K562 (cell line): Measurements from ENCODE around the gene NDUFS3. TPM values are rescaled to one million over a fixed set of nuclear protein-coding genes. Genes with fewer than 3 reads are reported as not detected.

ENCODE experiments used
- HMG20A ChIP-seq: fragments of 450-650 bp; formaldehyde crosslinking; conservative IDR thresholded peaks from 2 replicates; pipeline ENCODE4 v1.4.0; 2020; ENCODE audit warnings: mild to moderate bottlenecking, mixed read lengths
- HNRNPK ChIP-seq: fragments of 200-400 bp; formaldehyde crosslinking; IDR thresholded peaks from one replicate; pipeline ENCODE4 v1.6.1; 2018; ENCODE audit warnings: mild to moderate bottlenecking, low read depth, low read length; ENCODE audit not compliant: poor library complexity, severe bottlenecking
- KAT8 ChIP-seq: fragments of 450-650 bp; IDR thresholded peaks from 2 replicates; pipeline ENCODE4 v1.6.1; 2016; ENCODE audit warnings: low read depth, mild to moderate bottlenecking
- MAX ChIP-seq: sonication (generic); formaldehyde crosslinking; IDR thresholded peaks from 2 replicates; pipeline ENCODE4 v1.9.0; 2022; ENCODE audit warnings: mild to moderate bottlenecking, missing genetic modification reagents
- MCM3 ChIP-seq: fragments of 450-650 bp; IDR thresholded peaks from 2 replicates; pipeline ENCODE4 v1.6.1; 2016
- NCOA6 ChIP-seq: fragments of 450-650 bp; IDR thresholded peaks from 2 replicates; pipeline ENCODE4 v1.6.1; 2017; ENCODE audit warnings: mild to moderate bottlenecking
- NRF1 ChIP-seq, 2 experiments: fragments of 450-650 bp; IDR thresholded peaks in 1 of 2; conservative IDR thresholded peaks in 1 of 2; 2 replicates each; pipeline ENCODE4 v1.6.1; 2014; ENCODE audit warnings: mild to moderate bottlenecking in 2 of 2
- POLR2AphosphoS5 ChIP-seq: IDR thresholded peaks from 2 replicates; pipeline ENCODE4 v1.6.1; 2011; ENCODE audit warnings: mild to moderate bottlenecking, low read depth, low read length, moderate library complexity; ENCODE audit not compliant: control insufficient read depth, insufficient read depth
- RFX7 ChIP-seq: fragments of 250-450 bp; sonication (Bioruptor Pico); IDR thresholded peaks from 2 replicates; pipeline ENCODE4 v1.5.1; 2021; ENCODE audit warnings: mild to moderate bottlenecking
- SUPT5H ChIP-seq: fragments of 450-650 bp; IDR thresholded peaks from 2 replicates; pipeline ENCODE4 v1.6.1; 2016
- TBL1XR1 ChIP-seq, 2 experiments: IDR thresholded peaks; 2 replicates each; pipeline ENCODE4 v1.6.1; 2012; ENCODE audit warnings: improper control_type of control experiment in 2 of 2, low read length in 2 of 2, mild to moderate bottlenecking in 1 of 2
- ZNF449 ChIP-seq: fragments of 250-450 bp; sonication (Bioruptor Pico); IDR thresholded peaks from 2 replicates; pipeline ENCODE4 v1.8.0; 2022; ENCODE audit warnings: moderate library complexity, mild to moderate bottlenecking, inconsistent platforms
- ZNF511 ChIP-seq: sonication (generic); formaldehyde crosslinking; IDR thresholded peaks from 2 replicates; pipeline ENCODE4 v1.8.0; 2022; ENCODE audit warnings: mild to moderate bottlenecking, missing genetic modification reagents
- ZSCAN32 ChIP-seq: fragments of 450-650 bp; formaldehyde crosslinking; IDR thresholded peaks from 2 replicates; pipeline ENCODE4 v1.4.0; 2020; ENCODE audit warnings: mild to moderate bottlenecking, moderate library complexity
- polyA plus RNA-seq, 8 experiments: library from polyadenylated mRNA; depleted of rRNA in 4 of 8; stranded (reverse) in 5 of 8; unstranded in 3 of 8; fragments of >200 nt; fragmentation: Nextera tagmentation in 2 of 8; fragmentation: Illumina TruSeq in 1 of 8; extraction: Ambion mirVana in 2 of 8; extraction: Trizol in 1 of 8; gene quantifications; 2 replicates each; pipeline versions ENCODE4 v1.2.1 to v1.2.3, GENCODE V29; 2011 to 2014; ENCODE audit warnings: inconsistent platforms in 1 of 8, missing spikeins in 1 of 8
- total RNA-seq, 7 experiments: library from RNA; depleted of rRNA in 6 of 7; stranded (reverse); fragments of >200 nt in 6 of 7; fragmentation: Illumina TruSeq in 2 of 7; extraction: Trizol in 2 of 7; gene quantifications; 2 replicates each; pipeline versions ENCODE4 v1.2.1 to v1.2.3, GENCODE V29; 2011 to 2021; ENCODE audit warnings: low replicate concordance in 1 of 7
- TF ChIP-seq, protein P1 (sequence below): sonication (generic); formaldehyde crosslinking; IDR thresholded peaks from 2 replicates; pipeline ENCODE4 v1.8.0; 2022; ENCODE audit warnings: mild to moderate bottlenecking, low read depth, missing genetic modification reagents
- TF ChIP-seq, protein P2 (sequence below): fragments of 450-650 bp; formaldehyde crosslinking; IDR thresholded peaks from 2 replicates; pipeline ENCODE4 v1.4.0; 2020; ENCODE audit warnings: mild to moderate bottlenecking, moderate library complexity
- TF ChIP-seq, protein P3 (sequence below): sonication (generic); formaldehyde crosslinking; IDR thresholded peaks from 2 replicates; pipeline ENCODE4 v1.8.0; 2022; ENCODE audit warnings: mild to moderate bottlenecking, missing genetic modification reagents, borderline replicate concordance
- TF ChIP-seq, protein P4 (sequence below): sonication (generic); formaldehyde crosslinking; IDR thresholded peaks from 2 replicates; pipeline ENCODE4 v1.8.1; 2022; ENCODE audit warnings: missing genetic modification reagents

The NDUFS3 gene
- total and polyA plus RNA-seq, 9 of the 15 experiments (the other 6 are each of a cell fraction or from before 2014, with no cell fraction given), result 38.7 to 341 (median 194) TPM

DNA sequence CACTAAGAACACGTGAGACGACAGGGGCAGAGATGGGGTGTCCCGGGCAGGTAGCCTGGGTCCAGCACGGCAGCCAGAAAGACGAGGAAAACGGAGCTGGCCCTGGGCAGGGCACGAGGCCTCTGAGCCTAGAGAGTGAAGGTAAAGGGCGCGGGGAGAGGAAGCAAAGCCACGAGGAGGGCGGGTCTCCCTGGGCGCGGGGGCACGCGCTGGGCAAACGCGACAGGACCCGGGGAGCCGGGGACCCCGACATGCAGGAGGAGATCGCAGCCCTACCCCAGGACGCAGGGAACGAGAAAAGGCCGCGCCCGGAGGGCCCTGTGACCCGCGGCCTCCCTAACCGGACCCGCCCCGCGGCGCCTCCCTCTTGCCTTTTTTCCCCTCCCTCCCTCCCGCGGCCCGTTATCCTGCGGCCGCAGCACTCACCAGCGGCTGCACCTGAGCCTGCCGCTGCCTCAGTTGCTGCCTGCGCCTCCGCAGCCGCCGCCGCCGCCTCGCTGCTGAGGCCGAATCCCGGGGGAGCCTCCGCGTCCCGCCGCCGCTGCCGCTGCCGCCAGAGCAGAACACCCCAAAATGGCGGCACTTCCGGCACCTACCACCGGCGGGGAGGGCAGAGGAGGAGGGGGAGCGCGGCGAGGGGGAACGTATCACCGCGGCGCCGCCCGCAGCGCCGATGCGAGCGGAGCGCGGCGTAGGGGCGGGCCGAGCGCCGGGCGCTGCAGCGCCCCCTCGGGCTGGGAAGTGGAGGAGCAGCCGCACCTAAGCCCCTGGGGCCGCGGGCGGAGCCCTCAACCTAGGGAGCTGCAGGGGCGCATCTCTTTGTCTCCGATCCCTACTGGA is 26.1 kb upstream of the NDUFS3 start, which contains the start of gene CELF1 (continued):
- TF ChIP-seq MAX (CRISPR knock-in tag), result peak; percentile 81
- TF ChIP-seq, protein P1, sequence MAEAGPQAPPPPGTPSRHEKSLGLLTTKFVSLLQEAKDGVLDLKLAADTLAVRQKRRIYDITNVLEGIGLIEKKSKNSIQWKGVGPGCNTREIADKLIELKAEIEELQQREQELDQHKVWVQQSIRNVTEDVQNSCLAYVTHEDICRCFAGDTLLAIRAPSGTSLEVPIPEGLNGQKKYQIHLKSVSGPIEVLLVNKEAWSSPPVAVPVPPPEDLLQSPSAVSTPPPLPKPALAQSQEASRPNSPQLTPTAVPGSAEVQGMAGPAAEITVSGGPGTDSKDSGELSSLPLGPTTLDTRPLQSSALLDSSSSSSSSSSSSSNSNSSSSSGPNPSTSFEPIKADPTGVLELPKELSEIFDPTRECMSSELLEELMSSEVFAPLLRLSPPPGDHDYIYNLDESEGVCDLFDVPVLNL (CRISPR knock-in tag), result no peak
- peak; percentile 82 for TF ChIP-seq SUPT5H
- TF ChIP-seq, protein P2, sequence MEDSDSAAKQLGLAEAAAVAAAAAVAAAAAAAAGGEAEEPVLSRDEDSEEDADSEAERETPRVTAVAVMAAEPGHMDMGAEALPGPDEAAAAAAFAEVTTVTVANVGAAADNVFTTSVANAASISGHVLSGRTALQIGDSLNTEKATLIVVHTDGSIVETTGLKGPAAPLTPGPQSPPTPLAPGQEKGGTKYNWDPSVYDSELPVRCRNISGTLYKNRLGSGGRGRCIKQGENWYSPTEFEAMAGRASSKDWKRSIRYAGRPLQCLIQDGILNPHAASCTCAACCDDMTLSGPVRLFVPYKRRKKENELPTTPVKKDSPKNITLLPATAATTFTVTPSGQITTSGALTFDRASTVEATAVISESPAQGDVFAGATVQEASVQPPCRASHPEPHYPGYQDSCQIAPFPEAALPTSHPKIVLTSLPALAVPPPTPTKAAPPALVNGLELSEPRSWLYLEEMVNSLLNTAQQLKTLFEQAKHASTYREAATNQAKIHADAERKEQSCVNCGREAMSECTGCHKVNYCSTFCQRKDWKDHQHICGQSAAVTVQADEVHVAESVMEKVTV (CRISPR knock-in tag), result no peak
- TF ChIP-seq POLR2AphosphoS5, result peak; percentile 69
- 0 out of 2 replicates have a peak, but pooled peaks have one; percentile 53 for TF ChIP-seq NCOA6
- TF ChIP-seq, protein P3, sequence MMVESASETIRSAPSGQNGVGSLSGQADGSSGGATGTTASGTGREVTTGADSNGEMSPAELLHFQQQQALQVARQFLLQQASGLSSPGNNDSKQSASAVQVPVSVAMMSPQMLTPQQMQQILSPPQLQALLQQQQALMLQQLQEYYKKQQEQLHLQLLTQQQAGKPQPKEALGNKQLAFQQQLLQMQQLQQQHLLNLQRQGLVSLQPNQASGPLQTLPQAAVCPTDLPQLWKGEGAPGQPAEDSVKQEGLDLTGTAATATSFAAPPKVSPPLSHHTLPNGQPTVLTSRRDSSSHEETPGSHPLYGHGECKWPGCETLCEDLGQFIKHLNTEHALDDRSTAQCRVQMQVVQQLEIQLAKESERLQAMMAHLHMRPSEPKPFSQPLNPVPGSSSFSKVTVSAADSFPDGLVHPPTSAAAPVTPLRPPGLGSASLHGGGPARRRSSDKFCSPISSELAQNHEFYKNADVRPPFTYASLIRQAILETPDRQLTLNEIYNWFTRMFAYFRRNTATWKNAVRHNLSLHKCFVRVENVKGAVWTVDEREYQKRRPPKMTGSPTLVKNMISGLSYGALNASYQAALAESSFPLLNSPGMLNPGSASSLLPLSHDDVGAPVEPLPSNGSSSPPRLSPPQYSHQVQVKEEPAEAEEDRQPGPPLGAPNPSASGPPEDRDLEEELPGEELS (CRISPR knock-in tag), result peak; percentile 38; the same call in 1 of the 2 replicates
- TF ChIP-seq TBL1XR1 (IDR thresholded peaks at IDR 0.05; ENCODE audit: low read length in 2 of 2), result peak in 1 of 2 experiments; percentile 27; a peak in 1 of 4 replicates
- peak; percentile 65; the same call in 1 of the 2 replicates for TF ChIP-seq ZNF511 (CRISPR knock-in tag)
- no peak for TF ChIP-seq RFX7
- no peak for TF ChIP-seq ZNF449
- TF ChIP-seq HNRNPK, result no peak
- TF ChIP-seq NRF1 (conservative IDR thresholded peaks at IDR 0.05 in 1 of 2, IDR thresholded peaks at IDR 0.05 in 1 of 2), result peak; percentile 74 to 76; a peak in 3 of 4 replicates
- TF ChIP-seq MCM3, result no peak
- no peak for TF ChIP-seq KAT8
- no peak for TF ChIP-seq HMG20A (CRISPR knock-in tag)
- no peak for TF ChIP-seq ZSCAN32 (CRISPR knock-in tag)
- TF ChIP-seq, protein P4, sequence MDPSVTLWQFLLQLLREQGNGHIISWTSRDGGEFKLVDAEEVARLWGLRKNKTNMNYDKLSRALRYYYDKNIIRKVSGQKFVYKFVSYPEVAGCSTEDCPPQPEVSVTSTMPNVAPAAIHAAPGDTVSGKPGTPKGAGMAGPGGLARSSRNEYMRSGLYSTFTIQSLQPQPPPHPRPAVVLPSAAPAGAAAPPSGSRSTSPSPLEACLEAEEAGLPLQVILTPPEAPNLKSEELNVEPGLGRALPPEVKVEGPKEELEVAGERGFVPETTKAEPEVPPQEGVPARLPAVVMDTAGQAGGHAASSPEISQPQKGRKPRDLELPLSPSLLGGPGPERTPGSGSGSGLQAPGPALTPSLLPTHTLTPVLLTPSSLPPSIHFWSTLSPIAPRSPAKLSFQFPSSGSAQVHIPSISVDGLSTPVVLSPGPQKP (CRISPR knock-in tag), result no peak
